Activated naive CD4-positive, alpha-beta T cell treated with anti-CD3 and anti-CD28 coated beads, Interleukin-2, amount 50 U/mL, for 16 hours (primary cell): ENCODE data around the gene CARD6.
"Not testable (repeated sequence)": the region's sequence is repeated elsewhere in the genome, so short reads cannot be mapped to it uniquely, and the experiment has no call there.

Source experiments
- DNase-seq: peaks from one replicate; pipeline ENCODE4 v3.0.0-alpha.2; 2020

CARD6 gene

DNA sequence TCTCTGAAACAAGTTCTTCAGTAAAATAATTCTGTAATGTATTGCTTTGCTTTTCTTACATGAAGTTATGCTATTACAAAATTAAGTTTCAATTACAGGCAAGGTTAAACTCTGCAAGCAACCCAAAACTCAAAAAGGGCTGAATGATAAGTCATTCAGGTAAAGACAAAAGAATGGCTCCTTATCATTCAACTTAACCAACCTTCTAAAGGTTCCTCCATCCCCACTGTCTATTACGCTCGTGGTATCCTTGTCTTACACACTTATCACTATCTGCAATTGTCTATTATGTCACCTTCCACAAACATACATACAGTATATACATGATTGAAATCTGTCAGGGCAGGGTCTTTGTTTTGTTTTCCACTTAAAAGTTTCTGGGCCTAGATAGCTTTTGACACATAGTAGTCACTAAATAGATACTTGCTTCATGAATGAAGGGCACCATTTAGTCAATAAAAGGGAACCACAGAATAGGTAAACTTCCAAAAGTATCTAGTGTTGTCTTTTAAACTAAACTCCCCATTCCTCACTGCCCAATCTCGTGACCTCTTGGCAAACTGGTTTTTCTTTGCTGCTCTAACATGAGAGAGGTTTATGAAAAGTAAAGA lies 13.0 kb upstream of the CARD6 start:
- DNase-seq = no peak

DNA sequence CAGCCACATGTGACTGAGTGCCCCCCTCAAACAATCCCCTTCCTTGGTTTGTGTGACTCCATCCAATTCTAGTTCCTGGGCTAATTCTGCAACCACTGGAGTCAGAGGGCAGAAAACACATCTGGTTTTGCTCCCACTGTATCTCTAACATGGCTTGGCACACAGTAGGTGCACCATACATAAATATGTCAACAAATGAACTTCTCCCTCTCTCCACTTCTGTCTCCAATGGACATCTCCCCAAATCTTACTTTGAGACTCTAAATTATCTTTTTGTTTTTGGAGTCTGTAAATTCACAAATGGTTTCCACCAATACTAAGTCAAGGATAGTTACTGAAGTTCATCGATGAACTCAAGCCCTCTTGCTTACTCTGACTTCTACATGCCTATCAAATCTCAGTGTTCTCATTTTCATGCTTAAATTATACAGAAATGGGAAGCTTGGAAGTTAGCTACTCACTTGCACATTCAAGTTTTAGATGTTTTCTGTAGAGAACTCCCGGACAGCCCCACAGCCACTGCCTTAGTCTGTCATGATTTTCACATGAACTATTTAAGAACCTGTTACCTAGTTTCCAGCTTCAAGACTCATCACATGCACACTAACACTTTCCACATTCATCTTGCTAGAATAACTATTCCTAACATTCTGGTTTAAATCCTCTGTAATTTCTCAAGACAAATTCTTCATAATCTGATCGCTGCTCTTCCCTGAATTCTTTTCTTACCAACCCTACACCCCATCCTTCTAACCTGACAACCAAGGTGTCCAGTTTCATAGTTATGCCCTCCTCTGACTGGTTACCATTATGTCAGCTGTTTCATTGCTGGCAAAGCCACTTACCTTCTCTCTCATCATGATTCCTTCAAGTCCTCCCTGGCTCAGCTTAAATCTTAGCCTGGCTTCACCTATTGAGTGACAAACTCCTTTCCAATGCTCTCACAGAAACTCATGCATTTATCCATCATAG lies 12.2 kb upstream of the CARD6 start:
- DNase-seq = no peak

DNA sequence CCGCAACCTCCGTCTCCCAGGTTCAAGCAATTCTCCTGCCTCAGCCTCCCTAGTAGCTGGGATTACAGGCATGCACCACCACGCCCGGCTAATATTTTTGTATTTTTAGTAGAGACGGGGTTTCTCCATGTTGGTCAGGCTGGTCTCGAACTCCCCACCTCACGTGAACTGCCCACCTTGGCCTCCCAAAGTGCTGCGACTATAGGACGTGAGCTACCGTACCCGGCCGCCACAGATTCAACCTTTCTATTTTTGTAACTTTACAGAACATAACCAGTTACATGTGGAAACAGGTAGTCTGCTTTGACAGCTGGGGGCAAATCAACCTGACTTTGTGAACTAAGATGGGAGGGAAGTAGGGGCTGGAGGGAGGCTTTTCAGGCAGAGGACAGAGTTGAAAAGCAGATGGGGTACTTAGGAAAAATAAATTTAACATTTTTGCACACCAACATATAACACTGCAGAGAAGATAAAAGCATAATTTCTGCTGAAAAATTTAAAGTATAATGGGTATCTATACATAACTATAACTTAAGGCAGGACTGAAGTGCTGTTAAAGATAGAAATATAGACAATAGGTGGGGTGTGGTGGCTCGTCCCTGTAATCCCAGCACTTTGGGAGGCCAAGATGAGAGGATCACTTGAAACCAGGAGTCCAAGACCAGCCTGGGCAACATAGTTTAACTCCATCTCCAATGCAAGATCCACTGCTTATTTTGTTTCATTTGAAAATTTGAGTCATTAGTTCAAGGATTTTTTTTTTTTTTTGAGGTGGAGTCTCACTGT lies 11.2 kb upstream of the CARD6 start:
- no peak for DNase-seq

DNA sequence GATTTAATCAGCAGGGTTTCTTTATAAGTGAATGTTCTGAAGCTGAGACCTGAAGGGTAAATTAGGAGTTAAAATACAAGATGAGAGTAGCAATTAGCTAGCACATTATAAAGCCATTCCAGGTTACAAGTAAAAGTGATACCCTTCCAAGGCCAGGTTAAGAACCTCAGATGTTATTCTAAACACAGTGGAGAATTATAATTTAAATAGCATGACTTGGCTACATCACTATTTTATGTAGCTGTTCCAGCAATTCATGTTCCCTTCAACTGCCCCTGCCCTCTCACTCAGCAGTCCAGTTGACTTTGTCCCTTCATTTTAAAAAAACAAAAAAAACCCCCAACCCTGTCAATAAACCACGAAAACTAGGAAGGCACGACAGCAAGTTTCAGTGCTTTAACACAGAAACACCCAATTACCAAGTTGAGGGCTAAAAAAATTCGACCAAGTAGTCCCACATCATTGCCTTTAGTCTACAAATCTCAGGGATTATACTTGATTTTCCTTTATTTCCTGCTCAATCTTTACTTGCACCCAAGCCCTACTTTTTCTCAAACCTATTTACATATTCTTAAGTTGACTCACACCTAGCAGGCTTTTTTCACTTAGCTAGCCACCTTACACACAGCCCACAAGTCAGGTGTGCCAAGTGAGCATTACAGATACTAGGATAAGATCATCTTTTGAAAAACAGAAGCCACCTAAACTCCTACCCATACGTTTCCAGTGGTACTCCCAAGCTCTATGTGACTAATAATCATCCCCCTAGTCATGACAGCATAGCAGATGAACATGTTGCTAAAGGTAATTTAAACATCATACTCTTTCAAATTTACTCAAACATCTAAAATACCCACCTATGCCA lies 9.6 kb upstream of the CARD6 start:
- DNase-seq = peak; percentile 40

DNA sequence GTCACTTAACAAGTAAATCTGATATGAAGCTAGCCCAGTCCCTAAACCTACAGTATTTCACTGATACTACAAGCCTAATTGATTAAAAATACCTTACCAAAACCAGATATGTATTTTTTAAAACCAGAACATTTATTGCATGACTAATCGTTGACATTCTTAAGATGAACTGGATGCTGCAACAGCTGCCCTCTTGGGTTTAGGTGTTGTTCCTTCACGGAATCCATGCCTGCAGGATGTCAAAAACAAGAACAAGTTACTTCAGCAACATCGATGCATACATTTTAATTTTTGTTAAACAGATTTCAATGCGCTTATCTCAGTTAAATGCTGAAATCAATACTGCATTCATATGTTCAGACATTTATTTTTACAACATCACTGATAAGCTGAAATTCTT lies 8.8 kb upstream of the CARD6 start:
- DNase-seq = no peak

DNA sequence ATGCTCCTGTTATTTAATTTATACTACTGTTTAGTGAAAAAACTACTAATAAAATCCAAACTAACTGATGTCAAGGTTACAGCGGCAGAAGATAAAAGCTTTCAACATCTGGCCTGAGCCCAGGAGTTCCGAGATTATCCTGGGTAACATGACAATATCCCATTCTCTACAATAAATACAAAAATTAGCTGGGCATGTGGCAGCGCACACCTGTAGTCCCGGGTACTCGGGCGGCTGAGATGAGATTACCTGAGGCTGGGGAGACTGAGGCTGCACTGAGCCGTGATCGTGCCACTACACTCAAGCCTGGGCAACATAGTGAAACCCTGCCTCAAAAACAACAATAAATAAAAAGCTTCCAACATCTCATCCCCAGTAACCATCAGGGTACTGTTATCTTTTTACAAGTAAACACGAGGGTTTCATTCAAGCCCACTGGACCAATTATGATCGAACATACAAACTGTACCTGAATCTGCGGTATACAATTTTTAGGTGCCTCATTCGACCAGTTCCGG lies 7.4 kb upstream of the CARD6 start:
- DNase-seq = no peak

DNA sequence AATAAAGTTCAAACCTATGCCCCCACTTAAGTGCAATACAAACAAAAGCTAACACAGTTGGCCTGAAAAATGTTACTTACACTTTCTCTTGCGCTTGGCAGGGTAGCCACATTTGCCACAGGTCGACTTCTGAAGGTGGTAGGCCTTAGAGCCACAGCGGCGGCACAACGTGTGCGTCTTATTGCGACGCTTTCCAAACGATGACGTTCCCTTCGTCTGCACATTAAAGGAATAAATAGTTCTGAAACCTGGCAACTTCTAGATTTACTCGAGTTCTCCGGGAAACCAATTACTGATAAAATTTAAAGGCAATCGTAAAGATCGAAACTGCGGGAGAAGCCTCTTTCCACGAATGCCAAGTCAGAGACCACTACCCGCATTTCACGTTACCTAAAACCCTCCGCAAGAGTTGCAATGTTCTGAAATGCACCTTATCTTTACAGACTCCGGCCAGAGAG lies 6.7 kb upstream of the CARD6 start:
- peak; percentile 44 for DNase-seq

DNA sequence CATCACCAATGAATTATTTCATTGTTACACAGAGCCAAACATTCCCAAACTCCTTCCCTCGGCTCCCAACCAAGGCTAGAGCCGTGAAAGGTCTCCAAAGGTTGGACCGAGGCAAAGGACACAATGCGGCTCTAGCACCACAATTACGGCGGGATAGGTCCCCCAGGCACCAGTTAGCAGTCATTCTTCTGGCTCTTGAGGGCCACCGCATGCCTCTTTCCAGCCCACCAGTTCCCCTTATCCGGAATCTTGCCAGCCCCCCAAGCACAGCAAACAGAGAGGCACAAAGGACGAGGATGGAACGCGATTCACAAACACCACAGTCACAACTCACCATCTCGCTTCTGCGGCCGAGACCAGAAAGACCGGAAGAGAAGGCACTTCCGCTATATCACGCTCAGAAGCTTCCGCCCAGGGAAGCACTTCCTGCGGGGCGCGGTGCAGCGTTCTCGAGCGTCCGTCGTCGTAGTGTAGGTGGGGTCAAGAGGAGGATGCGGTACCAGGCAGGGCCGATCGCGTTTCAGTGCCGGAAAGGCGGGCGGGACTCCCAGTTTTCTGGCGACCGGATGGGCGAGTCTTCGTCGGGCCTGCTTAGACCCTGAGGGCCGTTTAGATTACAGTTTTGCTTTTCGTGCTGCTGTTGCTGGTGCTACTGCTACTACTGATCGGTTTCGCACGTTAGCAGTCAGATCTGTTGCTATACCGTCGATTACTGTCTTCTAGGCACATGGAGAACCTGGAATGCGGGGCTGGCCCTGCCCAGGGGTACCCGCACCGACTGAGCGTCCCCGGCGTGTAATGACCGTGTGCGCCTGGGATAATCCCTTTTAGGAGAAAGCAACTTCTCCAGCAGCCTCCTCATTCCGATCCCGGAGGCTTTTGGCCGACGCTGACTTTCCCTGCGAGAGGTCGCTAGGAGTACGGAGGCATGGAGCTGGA lies 6.0 kb upstream of the CARD6 start, which contains the start of gene RPL37:
Gene RPL37, minus strand, starts transcription at position 374 of the 939 bp plus-strand sequence. Its CDS starts 37 bp downstream, at position 337.
- DNase-seq = peak; percentile 91

DNA sequence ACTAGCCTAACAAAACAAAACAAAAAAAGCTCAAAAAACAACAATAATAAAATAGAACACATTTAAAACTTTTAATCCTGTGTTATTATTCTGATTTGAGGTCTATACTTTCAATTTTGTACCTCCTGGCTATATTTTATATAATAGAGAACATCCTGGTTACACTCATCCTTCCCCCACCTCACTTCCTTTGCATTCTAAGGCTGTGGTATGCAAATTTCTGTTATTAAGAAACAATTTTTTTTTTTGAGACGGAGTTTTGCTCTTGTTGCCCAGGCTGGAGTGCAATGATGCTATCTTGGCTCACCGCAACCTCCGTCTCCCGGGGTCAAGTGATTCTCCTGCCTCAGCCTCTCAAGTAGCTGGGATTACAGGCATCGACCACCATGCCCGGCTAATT lies 3.1 kb upstream of the CARD6 start:
- DNase-seq = no peak

DNA sequence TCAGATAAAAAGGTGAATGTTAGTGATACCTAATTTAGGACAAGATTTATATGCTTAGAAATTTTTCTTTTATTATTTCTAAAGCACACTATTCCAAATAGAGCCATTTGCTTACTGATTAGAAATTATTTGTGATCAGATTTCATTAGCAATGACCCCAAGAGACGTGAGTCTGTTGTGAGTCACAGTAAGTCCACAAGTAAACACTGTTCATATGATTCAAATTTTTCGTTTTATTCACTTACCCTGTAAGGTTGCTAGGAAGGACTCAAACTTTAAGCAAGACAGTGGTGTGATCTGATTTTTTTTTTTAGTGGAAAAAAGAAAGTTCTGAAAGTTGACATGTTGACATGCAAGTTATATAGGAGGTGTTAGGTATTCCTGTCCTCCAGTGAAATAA lies 1.2 kb downstream of the CARD6 start:
- no peak for DNase-seq

DNA sequence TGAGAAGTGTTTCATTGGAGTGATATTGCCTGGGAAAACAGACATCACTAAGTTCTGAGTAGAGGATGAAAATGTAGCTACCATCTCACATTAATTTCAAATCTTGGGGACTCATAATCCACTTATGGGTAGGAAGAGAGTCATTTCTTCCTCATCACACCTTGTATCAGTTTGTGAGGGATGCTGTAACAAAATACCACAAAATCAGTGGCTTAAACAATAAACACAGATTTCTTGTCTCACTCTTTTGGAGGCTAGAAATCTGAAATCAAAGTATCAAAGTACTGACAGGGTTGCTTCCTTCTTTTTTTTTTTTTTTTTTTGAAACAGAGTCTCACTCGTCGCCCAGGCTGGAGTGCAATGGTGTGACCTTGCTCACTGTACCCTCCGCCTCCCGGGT lies 3.4 kb downstream of the CARD6 start:
- no peak for DNase-seq

DNA sequence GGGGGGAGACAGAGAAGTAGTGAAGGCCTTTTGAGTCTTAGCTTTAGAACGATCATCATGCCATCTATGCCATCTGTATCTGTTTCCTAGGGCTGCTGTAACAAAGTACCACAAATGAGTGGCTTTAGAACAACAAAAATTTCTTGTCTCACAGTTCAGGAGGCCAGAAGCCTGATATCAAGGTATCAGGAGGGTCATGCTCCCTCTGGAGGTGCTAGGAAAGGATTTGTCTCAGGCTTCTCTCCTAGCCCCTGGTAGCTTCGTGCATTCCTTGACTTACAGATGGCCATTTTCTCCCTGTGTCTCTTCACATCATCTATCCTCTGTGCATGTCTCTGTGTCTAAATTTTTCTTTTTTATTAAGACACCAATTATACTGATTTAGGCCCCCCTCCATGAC lies 5.2 kb downstream of the CARD6 start:
- no peak for DNase-seq

DNA sequence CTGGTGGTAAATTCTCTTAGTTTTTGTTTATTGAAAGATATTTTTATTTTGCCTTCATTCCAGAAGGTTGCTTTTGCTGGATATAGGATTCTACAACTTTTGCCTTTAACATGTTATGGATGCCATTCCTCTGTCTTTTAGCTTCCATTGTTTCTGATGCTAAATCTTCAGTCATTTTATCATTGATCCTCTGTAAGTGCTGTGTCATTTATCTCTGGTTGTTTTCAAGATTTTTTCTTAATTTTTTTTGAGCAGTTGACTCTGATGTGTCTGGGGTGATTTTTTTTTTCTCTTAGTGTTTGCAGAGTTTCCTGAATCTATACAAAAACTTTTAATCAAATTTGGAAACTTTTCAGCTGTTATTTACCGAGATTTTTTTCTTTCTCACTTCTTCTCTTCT lies 6.4 kb downstream of the CARD6 start:
- DNase-seq = no peak

DNA sequence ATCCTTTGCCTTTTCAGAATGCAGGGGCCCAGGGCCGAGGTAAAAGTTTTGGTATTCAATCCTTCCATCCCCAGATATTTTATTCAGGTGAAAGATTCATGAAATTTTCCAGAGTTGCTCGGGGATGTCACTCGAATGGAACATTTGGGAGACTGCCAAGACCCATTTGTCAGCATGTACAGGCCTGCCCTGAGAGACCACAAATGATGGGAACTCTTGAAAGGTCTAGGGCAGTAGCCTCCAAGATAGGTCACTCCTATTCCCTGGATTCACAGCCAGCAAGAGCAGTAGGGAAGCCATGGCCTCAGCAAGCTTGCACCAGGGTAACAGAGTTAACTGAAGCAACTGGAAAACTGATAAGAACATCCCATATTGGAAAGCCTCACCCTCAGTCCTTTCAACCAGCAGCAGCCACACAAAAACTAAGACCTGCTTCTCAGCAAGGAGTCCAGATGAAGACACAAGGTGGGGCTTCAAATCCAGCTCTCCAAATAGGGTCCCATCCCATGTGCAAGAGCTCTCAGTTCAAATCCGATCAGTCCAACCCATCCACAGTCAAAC lies 12.5 kb downstream of the CARD6 start:
- no peak for DNase-seq

DNA sequence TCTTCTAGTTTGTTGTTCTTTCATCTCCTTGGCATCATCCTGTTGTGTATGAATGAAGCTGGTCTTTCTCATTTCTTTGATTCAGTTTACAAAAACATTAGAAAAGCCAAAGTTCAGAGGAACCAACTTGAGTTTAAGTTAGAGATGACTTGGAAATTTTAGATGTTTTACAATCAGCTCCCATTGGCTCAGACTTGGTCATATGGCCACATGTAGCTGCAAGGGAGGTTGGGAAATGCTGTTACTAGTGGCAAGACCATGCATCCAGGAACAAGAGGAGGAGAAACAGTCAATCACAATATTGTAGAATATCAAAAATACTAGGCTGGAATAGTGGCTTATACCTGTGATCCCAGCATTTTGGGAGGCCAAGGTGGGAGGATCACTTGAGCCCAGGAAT lies 19.5 kb downstream of the CARD6 start:
- DNase-seq = no peak

DNA sequence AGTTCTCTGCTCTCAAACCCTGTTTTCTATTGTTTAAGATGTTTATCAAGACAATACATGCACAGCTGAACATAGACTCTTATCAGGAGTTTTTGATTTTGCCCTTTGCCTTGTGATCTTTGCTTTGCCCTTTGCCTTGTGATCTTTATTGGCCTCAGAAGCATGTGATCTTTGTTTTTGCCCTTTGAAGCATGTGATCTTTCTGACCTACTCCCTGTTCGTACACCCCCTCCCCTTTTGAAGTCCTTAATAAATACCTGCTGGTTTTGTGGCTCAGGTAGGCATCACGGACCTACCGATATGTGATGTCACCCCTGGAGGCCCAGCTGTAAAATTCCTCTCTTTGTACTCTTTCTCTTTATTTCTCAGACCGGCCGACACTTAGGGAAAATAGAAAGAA lies 23.8 kb downstream of the CARD6 start:
- not testable (repeated sequence) for DNase-seq

DNA sequence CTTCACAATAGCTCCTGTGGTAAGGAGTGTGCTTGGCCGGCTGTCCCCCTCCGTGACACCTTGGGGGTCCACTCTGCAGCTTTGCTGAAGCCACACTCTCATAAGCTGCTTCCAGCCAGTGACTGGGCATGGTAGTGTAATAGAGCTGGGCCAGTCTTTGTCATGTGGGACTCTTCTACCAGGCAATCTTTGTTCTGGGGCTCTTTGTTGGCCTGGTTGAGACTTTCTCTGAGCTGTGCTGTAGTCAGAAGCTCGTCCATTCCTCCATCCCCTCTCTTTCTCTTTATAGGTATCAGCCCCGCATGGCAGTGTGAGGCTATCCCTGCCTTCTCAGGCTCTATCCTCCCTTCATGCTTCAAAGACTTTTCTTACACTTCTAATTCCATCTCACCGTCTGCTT lies 25.7 kb downstream of the CARD6 start:
- DNase-seq = no peak

DNA sequence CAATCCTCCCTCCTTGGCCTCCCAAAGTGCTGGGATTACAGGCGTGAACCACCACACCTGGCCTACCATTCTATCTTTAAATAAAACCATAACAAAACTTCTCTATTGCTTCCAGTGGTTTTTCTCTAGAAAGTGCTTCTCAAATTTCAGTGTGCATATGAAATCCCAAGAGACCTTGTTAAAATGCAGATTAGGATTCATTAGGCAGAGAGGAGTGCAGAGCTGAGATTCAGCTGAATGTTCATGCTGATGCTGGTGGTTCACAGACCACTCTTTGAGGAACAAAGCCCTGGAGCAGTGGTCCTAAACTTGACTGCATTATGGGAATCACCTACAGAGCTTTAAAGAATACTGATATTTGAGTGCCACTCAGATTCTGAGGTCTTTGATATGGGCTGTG lies 28.2 kb downstream of the CARD6 start:
- no peak for DNase-seq

DNA sequence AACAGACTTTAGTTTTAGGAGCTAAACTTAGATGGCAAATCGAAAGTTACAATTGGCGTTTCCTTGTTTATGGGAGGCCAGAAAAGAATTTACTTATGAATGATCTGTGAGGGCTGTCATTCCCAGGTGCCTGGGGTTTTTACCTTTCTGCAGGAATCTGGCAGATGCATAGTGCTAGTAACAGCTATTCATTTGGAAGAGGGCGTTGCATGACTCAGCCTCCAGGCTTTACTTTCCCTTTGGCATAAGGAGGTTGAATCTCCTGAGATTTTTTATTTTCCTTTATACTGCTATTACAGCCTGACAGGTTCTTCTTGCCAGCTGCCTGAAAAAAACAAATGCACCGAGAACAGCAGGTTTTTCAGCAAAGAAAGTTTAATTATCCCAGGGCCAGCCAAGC lies 30.0 kb downstream of the CARD6 start:
- DNase-seq = no peak

DNA sequence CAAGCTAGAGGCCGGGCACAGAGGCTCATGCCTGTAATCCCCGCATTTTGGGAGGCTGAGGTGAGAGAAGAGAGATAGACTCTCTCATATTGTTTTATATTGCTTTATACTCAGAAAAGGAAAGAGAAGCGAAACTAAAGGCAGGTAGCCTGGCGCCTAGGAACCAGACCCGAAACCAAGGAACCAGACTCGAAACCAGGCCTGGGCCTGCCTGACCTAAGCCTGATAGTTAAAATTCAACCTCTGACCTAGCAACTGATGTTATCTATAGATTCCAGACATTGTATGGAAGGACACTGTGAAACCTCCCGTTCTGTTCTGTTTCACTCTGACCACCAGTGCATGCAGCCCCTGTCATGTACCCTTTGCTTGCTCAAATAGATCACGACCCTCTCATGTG lies 31.1 kb downstream of the CARD6 start:
- DNase-seq = not testable (repeated sequence)
